K562 (cell line): ENCODE data around the gene TRIP10. TPM values are rescaled to one million over a fixed set of nuclear protein-coding genes. Genes with fewer than 3 reads are reported as not detected.

ENCODE experiments used
- E2F6 ChIP-seq, 2 experiments: IDR thresholded peaks; 2 replicates each; pipeline ENCODE4 v1.6.1; 2011; ENCODE audit warnings: borderline replicate concordance in 1 of 2, control low read depth in 1 of 2, low read depth in 1 of 2, low read length in 1 of 2, mild to moderate bottlenecking in 1 of 2, mixed read lengths in 1 of 2, moderate library complexity in 1 of 2; ENCODE audit not compliant: insufficient read depth in 1 of 2, insufficient read length in 1 of 2, poor library complexity in 1 of 2, severe bottlenecking in 1 of 2; ENCODE audit errors: extremely low read depth in 1 of 2
- EP300 ChIP-seq: IDR thresholded peaks from 2 replicates; pipeline ENCODE4 v1.6.1; 2012; ENCODE audit warnings: low read length, improper control_type of control experiment
- FOXA3 ChIP-seq, 2 experiments: fragments of 450-650 bp in 1 of 2; sonication (generic) in 1 of 2; formaldehyde crosslinking; IDR thresholded peaks in 1 of 2; conservative IDR thresholded peaks in 1 of 2; 2 replicates each; pipeline versions ENCODE4 v1.4.0 to v1.8.0; 2020 to 2022; ENCODE audit warnings: mild to moderate bottlenecking in 2 of 2, missing genetic modification reagents in 1 of 2
- FOXM1 ChIP-seq, 2 experiments: fragments of 450-650 bp in 1 of 2; sonication (generic) in 1 of 2; formaldehyde crosslinking in 1 of 2; IDR thresholded peaks; 2 replicates each; pipeline versions ENCODE4 v1.6.1 to v1.9.0; 2017 to 2022; ENCODE audit warnings: low read depth in 2 of 2, mild to moderate bottlenecking in 2 of 2, missing genetic modification reagents in 1 of 2, moderate library complexity in 1 of 2
- KLF6 ChIP-seq: fragments of 250-450 bp; sonication (Bioruptor Pico); IDR thresholded peaks from 2 replicates; pipeline ENCODE4 v1.4.0; 2020; ENCODE audit warnings: mild to moderate bottlenecking, moderate library complexity, borderline replicate concordance
- MEF2D ChIP-seq: conservative IDR thresholded peaks from 2 replicates; pipeline ENCODE4 v1.6.1; 2016; ENCODE audit warnings: low read depth, missing genetic modification characterization, missing compliant biosample characterization
- MTF1 ChIP-seq: fragments of 250-450 bp; sonication (Bioruptor Pico); IDR thresholded peaks from 2 replicates; pipeline ENCODE4 v1.9.0; 2021; ENCODE audit warnings: moderate library complexity, mild to moderate bottlenecking, inconsistent platforms, borderline replicate concordance
- NR2F6 ChIP-seq: fragments of 450-650 bp; formaldehyde crosslinking; IDR thresholded peaks from 2 replicates; pipeline ENCODE4 v1.4.0; 2020; ENCODE audit warnings: mild to moderate bottlenecking
- RUNX1 ChIP-seq: sonication (generic); IDR thresholded peaks from 2 replicates; pipeline ENCODE4 v1.6.1; 2016; ENCODE audit warnings: antibody characterized with exemption, low read depth
- SFPQ ChIP-seq: fragments of 200-400 bp; formaldehyde crosslinking; IDR thresholded peaks from 2 replicates; pipeline ENCODE4 v1.6.1; 2017; ENCODE audit warnings: mild to moderate bottlenecking, low read depth, low read length, moderate library complexity
- SP1 ChIP-seq: sonication (generic); formaldehyde crosslinking; IDR thresholded peaks from 2 replicates; pipeline ENCODE4 v1.8.1; 2022; ENCODE audit warnings: mild to moderate bottlenecking, missing genetic modification reagents
- TEAD4 ChIP-seq, 2 experiments: sonication (generic) in 1 of 2; formaldehyde crosslinking in 1 of 2; IDR thresholded peaks; 2 replicates each; pipeline versions ENCODE4 v1.6.1 to v1.8.0; 2012 to 2022; ENCODE audit warnings: borderline replicate concordance in 1 of 2, inconsistent platforms in 1 of 2, low read length in 1 of 2, mild to moderate bottlenecking in 1 of 2, missing genetic modification reagents in 1 of 2
- ZBTB5 ChIP-seq: fragments of 450-650 bp; IDR thresholded peaks from 2 replicates; pipeline ENCODE4 v1.6.1; 2017; ENCODE audit warnings: antibody characterized with exemption
- ZNF165 ChIP-seq: fragments of 250-450 bp; sonication (Bioruptor Pico); IDR thresholded peaks from 2 replicates; pipeline ENCODE4 v1.4.0; 2020; ENCODE audit warnings: borderline replicate concordance
- polyA plus RNA-seq, 8 experiments: library from polyadenylated mRNA; depleted of rRNA in 4 of 8; stranded (reverse) in 5 of 8; unstranded in 3 of 8; fragments of >200 nt; fragmentation: Nextera tagmentation in 2 of 8; fragmentation: Illumina TruSeq in 1 of 8; extraction: Ambion mirVana in 2 of 8; extraction: Trizol in 1 of 8; gene quantifications; 2 replicates each; pipeline versions ENCODE4 v1.2.1 to v1.2.3, GENCODE V29; 2011 to 2014; ENCODE audit warnings: inconsistent platforms in 1 of 8, missing spikeins in 1 of 8
- total RNA-seq, 7 experiments: library from RNA; depleted of rRNA in 6 of 7; stranded (reverse); fragments of >200 nt in 6 of 7; fragmentation: Illumina TruSeq in 2 of 7; extraction: Trizol in 2 of 7; gene quantifications; 2 replicates each; pipeline versions ENCODE4 v1.2.1 to v1.2.3, GENCODE V29; 2011 to 2021; ENCODE audit warnings: low replicate concordance in 1 of 7

The TRIP10 gene
- total and polyA plus RNA-seq, 9 of the 15 experiments (the other 6 are each of a cell fraction or from before 2014, with no cell fraction given), result 1.2 to 66.8 (median 36.1) TPM

GRCh38 chr19:6717441-6717971 is 22.0 kb upstream of the TRIP10 start (continued):
- TF ChIP-seq SFPQ, result no peak
- no peak for TF ChIP-seq ZNF165
- TF ChIP-seq MEF2D (tag), result peak; percentile 80
- peak; percentile 87 for TF ChIP-seq ZBTB5
- no peak for TF ChIP-seq MTF1 (CRISPR knock-in tag)
- peak; percentile 39 for TF ChIP-seq TEAD4 (IDR thresholded peaks at IDR 0.05; ENCODE audit: low read length)
- TF ChIP-seq TEAD4 (CRISPR knock-in tag; IDR thresholded peaks at IDR 0.05; ENCODE audit: borderline replicate concordance), result peak; percentile 49; the same call in 1 of the 2 replicates
- TF ChIP-seq SP1 (CRISPR knock-in tag), result peak; percentile 98
- no peak for TF ChIP-seq E2F6 (IDR thresholded peaks at IDR 0.05; ENCODE audit: borderline replicate concordance in 1 of 2, extremely low read depth in 1 of 2, insufficient read depth in 1 of 2, insufficient read length in 1 of 2, low read depth in 1 of 2, low read length in 1 of 2, poor library complexity in 1 of 2, severe bottlenecking in 1 of 2)
- TF ChIP-seq FOXM1 (IDR thresholded peaks at IDR 0.05; ENCODE audit: low read depth), result no peak
- peak; percentile 92 for TF ChIP-seq FOXM1 (CRISPR knock-in tag; IDR thresholded peaks at IDR 0.05; ENCODE audit: low read depth)
- no peak for TF ChIP-seq NR2F6
- TF ChIP-seq KLF6 (CRISPR knock-in tag), result no peak
- TF ChIP-seq EP300, result no peak
- no peak for TF ChIP-seq RUNX1
- TF ChIP-seq FOXA3 (CRISPR knock-in tag; conservative IDR thresholded peaks at IDR 0.05 in 1 of 2, IDR thresholded peaks at IDR 0.05 in 1 of 2), result peak in 1 of 2 experiments; percentile 83; a peak in 2 of 4 replicates
